Neural cell (in vitro differentiated cells): ENCODE results near the gene A1BG.

ENCODE experiments used
- CTCF ChIP-seq: fragments of 450-650 bp; IDR thresholded peaks from 2 replicates; pipeline ENCODE4 v1.5.1; 2014; ENCODE audit warnings: antibody characterized with exemption, mild to moderate bottlenecking, moderate library complexity; ENCODE audit not compliant: poor library complexity, severe bottlenecking
- EP300 ChIP-seq: fragments of 450-650 bp; conservative IDR thresholded peaks from 2 replicates; pipeline ENCODE4 v1.6.1; 2014; ENCODE audit warnings: antibody characterized with exemption, mild to moderate bottlenecking, moderate library complexity; ENCODE audit not compliant: poor library complexity, severe bottlenecking
- MXI1 ChIP-seq: fragments of 450-650 bp; conservative IDR thresholded peaks from 2 replicates; pipeline ENCODE4 v1.6.1; 2014; ENCODE audit warnings: antibody characterized with exemption, mild to moderate bottlenecking; ENCODE audit not compliant: poor library complexity, severe bottlenecking
- POLR2AphosphoS5 ChIP-seq: IDR thresholded peaks from 2 replicates; pipeline ENCODE4 v1.6.1; 2012
- REST ChIP-seq: IDR thresholded peaks from 2 replicates; pipeline ENCODE4 v1.6.1; 2012; ENCODE audit warnings: borderline replicate concordance

- TF ChIP-seq EP300, result no peak
- no peak for TF ChIP-seq REST
- no peak for TF ChIP-seq POLR2AphosphoS5
- TF ChIP-seq CTCF, result no peak
- TF ChIP-seq MXI1, result no peak
Observed at GRCh38 chr19:58398087-58398486, 44.8 kb upstream of the A1BG start.
